ENCODE measurements around the gene ARPC5. TPM values are rescaled to one million over a fixed set of nuclear protein-coding genes. Genes with fewer than 3 reads are reported as not detected.
"Not testable (repeated sequence)": the region's sequence is repeated elsewhere in the genome, so short reads cannot be mapped to it uniquely, and the experiment has no call there.

Gene ARPC5
- total RNA-seq, 3 donors from 2014 or later, result 60.8 to 80.8 (median 70.8) TPM

- Histone ChIP-seq H3K4me3 (no peak overlapping the region), H3K36me3 (no peaks in the 10 kb centered on the region), H3K27me3 (no peaks in the 10 kb centered on the region), H3K27ac (no peak overlapping the region), H3K9me3 (no peaks in the 10 kb centered on the region), H3K4me1 (no peaks in the 10 kb centered on the region)
- no peak for DNase-seq (ENCODE audit: low spot score in 2 of 2)
- TF ChIP-seq POLR2AphosphoS5 (IDR thresholded peaks at IDR 0.05), result no peak
- peak in 2 of 3 donors; percentile 40 to 41 for TF ChIP-seq CTCF (IDR thresholded peaks at IDR 0.05)
- intact Hi-C loops (cut with DNase I; ENCODE audit: low total_unique reads), result no loop called here
Observed at GRCh38 chr1:183622884-183623785, 12.4 kb downstream of the ARPC5 start.

- Histone ChIP-seq H3K4me3 (no peak overlapping the region), H3K4me1 (no peaks in the 10 kb centered on the region), H3K27ac (no peak overlapping the region), H3K9me3 (no peaks in the 10 kb centered on the region), H3K36me3 (no peaks in the 10 kb centered on the region), H3K27me3 (no peaks in the 10 kb centered on the region)
- intact Hi-C loops (cut with DNase I; ENCODE audit: low total_unique reads), result no loop called here
- no peak for TF ChIP-seq CTCF (IDR thresholded peaks at IDR 0.05)
- DNase-seq (ENCODE audit: low spot score in 2 of 2), result no peak
Observed at GRCh38 chr1:183622013-183622412, 13.6 kb downstream of the ARPC5 start.

GRCh38 chr1:183620311-183620710 is 15.3 kb downstream of the ARPC5 start:
- Histone ChIP-seq H3K4me3 (no peak overlapping the region), H3K4me1 (no peaks in the 10 kb centered on the region), H3K27ac (no peak overlapping the region), H3K9me3 (no peaks in the 10 kb centered on the region), H3K36me3 (no peaks in the 10 kb centered on the region), H3K27me3 (no peaks in the 10 kb centered on the region)
- intact Hi-C loops (cut with DNase I; ENCODE audit: low total_unique reads), result no loop called here
- DNase-seq (ENCODE audit: low spot score in 2 of 2), result no peak
- TF ChIP-seq CTCF (IDR thresholded peaks at IDR 0.05) (no peak), POLR2A (IDR thresholded peaks at IDR 0.05) (no peak), POLR2AphosphoS5 (IDR thresholded peaks at IDR 0.05) (no peak)

- no peak overlapping the region for H3K27ac ChIP-seq
- intact Hi-C loops (cut with DNase I; ENCODE audit: low total_unique reads), result no loop called here
- H3K27me3 ChIP-seq, result no peaks in the 10 kb centered on the region
- no peaks in the 10 kb centered on the region for H3K9me3 ChIP-seq
- DNase-seq (ENCODE audit: low spot score in 2 of 2), result no peak
- no peak overlapping the region for H3K4me3 ChIP-seq
- no peaks in the 10 kb centered on the region for H3K36me3 ChIP-seq
- H3K4me1 ChIP-seq, result no peaks in the 10 kb centered on the region
- TF ChIP-seq CTCF (IDR thresholded peaks at IDR 0.05) (no peak), POLR2AphosphoS5 (IDR thresholded peaks at IDR 0.05) (no peak), POLR2A (IDR thresholded peaks at IDR 0.05) (no peak)
Observed at GRCh38 chr1:183619781-183620180, 15.8 kb downstream of the ARPC5 start.

- H3K27ac ChIP-seq; H3K4me3 ChIP-seq; H3K27me3 ChIP-seq; H3K36me3 ChIP-seq; DNase-seq (ENCODE audit: low spot score in 2 of 2); intact Hi-C loops (cut with DNase I; ENCODE audit: low total_unique reads); H3K4me1 ChIP-seq; H3K9me3 ChIP-seq: not testable (repeated sequence)
Observed at GRCh38 chr1:183618202-183618601, 17.4 kb downstream of the ARPC5 start.

GRCh38 chr1:183612975-183613374 is 22.6 kb downstream of the ARPC5 start:
- H3K4me3 ChIP-seq; H3K9me3 ChIP-seq; H3K36me3 ChIP-seq; intact Hi-C loops (cut with DNase I; ENCODE audit: low total_unique reads); H3K4me1 ChIP-seq; H3K27me3 ChIP-seq; DNase-seq (ENCODE audit: low spot score in 2 of 2); H3K27ac ChIP-seq: not testable (repeated sequence)
